CD4-positive, alpha-beta T cell (primary cell): Measurements from ENCODE around the gene KCNQ1. TPM values are rescaled to one million over a fixed set of nuclear protein-coding genes. Genes with fewer than 3 reads are reported as not detected.

ENCODE experiments used
- ATAC-seq: fragments of 200-7000 bp; cut with Tn5 transposase; one replicate; pipeline ENCODE4 v1.10.0; 2022; ENCODE audit warnings: mild to moderate bottlenecking; ENCODE audit not compliant: poor library complexity
- CTCF ChIA-PET: fragments of 350-600 bp; sonication (Branson Sonifier 250); formaldehyde crosslinking; loops from one replicate; lab custom pipeline; 2021; ENCODE audit warnings: antibody characterized with exemption, inconsistent platforms; lab: Charles Lee
- POLR2A ChIA-PET: fragments of 350-600 bp; sonication (Branson Sonifier 250); formaldehyde crosslinking; loops from one replicate; lab custom pipeline; 2021; ENCODE audit warnings: antibody characterized with exemption, inconsistent platforms; lab: Charles Lee
- DNase-seq, 14 experiments: peaks; one replicate each; pipeline ENCODE4 v3.0.0-alpha.2; 2013 to 2020; ENCODE audit warnings: mixed read lengths in 2 of 14
- H3K27ac ChIP-seq, 2 donors: one replicate each; pipeline versions ENCODE4 v1.5.1 to v1.7.0; 2013; ENCODE audit warnings: low read length in 2 of 2, low read depth in 1 of 2, mild to moderate bottlenecking in 1 of 2
- H3K27me3 ChIP-seq, 2 experiments: 1 replicate in 1 of 2; 2 replicates in 1 of 2; pipeline versions ENCODE4 v1.6.1 to v1.7.0; 2013; ENCODE audit warnings: low read length in 2 of 2, control low read depth in 1 of 2, mild to moderate bottlenecking in 1 of 2, moderate library complexity in 1 of 2; ENCODE audit not compliant: insufficient read depth in 2 of 2, control insufficient read depth in 1 of 2
- H3K36me3 ChIP-seq: one replicate; pipeline ENCODE4 v1.6.1; 2013; ENCODE audit warnings: low read length, control low read depth; ENCODE audit not compliant: insufficient read depth
- H3K4me1 ChIP-seq: one replicate; pipeline ENCODE4 v1.6.1; 2013; ENCODE audit warnings: low read length, control low read depth; ENCODE audit not compliant: insufficient read depth
- H3K4me3 ChIP-seq: one replicate; pipeline ENCODE4 v1.5.1; 2013; ENCODE audit warnings: mild to moderate bottlenecking, low read length, moderate library complexity
- H3K9me3 ChIP-seq, 2 experiments: 1 replicate in 1 of 2; 2 replicates in 1 of 2; pipeline versions ENCODE4 v1.6.1 to v1.7.0; 2013; ENCODE audit warnings: low read length in 2 of 2, mild to moderate bottlenecking in 2 of 2, control low read depth in 1 of 2, moderate library complexity in 1 of 2; ENCODE audit not compliant: control insufficient read depth in 1 of 2, insufficient read depth in 1 of 2
- H3K27ac Mint-ChIP-seq: one replicate; pipeline ENCODE4 v1.8.0; 2020; ENCODE audit warnings: mixed read lengths
- H3K27me3 Mint-ChIP-seq: one replicate; pipeline ENCODE4 v1.8.0; 2021; ENCODE audit warnings: mixed read lengths
- H3K36me3 Mint-ChIP-seq: one replicate; pipeline ENCODE4 v1.8.0; 2021; ENCODE audit warnings: low read depth, mixed read lengths
- H3K4me1 Mint-ChIP-seq: one replicate; pipeline ENCODE4 v1.8.0; 2021; ENCODE audit warnings: low read depth, mixed read lengths
- H3K4me3 Mint-ChIP-seq: one replicate; pipeline ENCODE4 v1.8.0; 2020; ENCODE audit warnings: mild to moderate bottlenecking, mixed read lengths
- H3K9me3 Mint-ChIP-seq: one replicate; pipeline ENCODE4 v1.8.0; 2020; ENCODE audit warnings: mixed read lengths
- CTCF ChIP-seq: fragments of 200-600 bp; IDR thresholded peaks from one replicate; pipeline ENCODE4 v1.8.0; 2022; ENCODE audit warnings: antibody characterized with exemption, mild to moderate bottlenecking
- intact Hi-C, 2 experiments: fragments of 100-400 bp; cut with DNase I in 1 of 2; cut with micrococcal nuclease in 1 of 2; formaldehyde crosslinking; loops; one replicate each; pipeline versions ENCODE4 v1.15.1 to v1.9.0; 2023 to 2025; cut with DNase I, micrococcal nuclease
- total RNA-seq, 174 experiments: library from RNA in 2 of 174; stranded (reverse) in 2 of 174; gene quantifications; one replicate each; pipeline ENCODE4 v1.2.3 and lab custom pipeline; 2021 to 2026

KCNQ1 gene
- total RNA-seq, 2 experiments from 2014 or later: 31.3 to 33.1 TPM

- Mint-ChIP-seq H3K9me3 (no peaks in the 10 kb centered on the region), H3K4me1 (no peaks in the 10 kb centered on the region), H3K27me3 (no peaks in the 10 kb centered on the region), H3K27ac (no peak overlapping the region), H3K4me3 (no peak overlapping the region), H3K36me3 (peaks cover 48% of the 10 kb centered on the region)
- ATAC-seq (no peak), DNase-seq (no peak)
- peaks cover under 1% of the 10 kb centered on the region for H3K4me1 ChIP-seq
- no peaks in the 10 kb centered on the region for H3K27me3 ChIP-seq
- peaks cover 0 to 41% of the 10 kb centered on the region in 2 experiments for H3K9me3 ChIP-seq
- no peak overlapping the region for H3K4me3 ChIP-seq
- H3K27ac ChIP-seq: no peak overlapping the region
- POLR2A ChIA-PET: no interaction called here
- no peaks in the 10 kb centered on the region for H3K36me3 ChIP-seq
- CTCF ChIA-PET: no interaction called here
- TF ChIP-seq CTCF: no peak
- intact Hi-C loops: no loop called here
Measured at GRCh38 chr11:2706321-2706720, 261.5 kb downstream of the KCNQ1 start.

- DNase-seq (no peak), ATAC-seq (no peak)
- Histone ChIP-seq H3K36me3 (no peaks in the 10 kb centered on the region), H3K9me3 (peaks cover 0 to 43% of the 10 kb centered on the region in 2 experiments), H3K4me1 (no peaks in the 10 kb centered on the region), H3K4me3 (no peak overlapping the region), H3K27ac (no peak overlapping the region), H3K27me3 (no peaks in the 10 kb centered on the region)
- H3K9me3 Mint-ChIP-seq: no peaks in the 10 kb centered on the region
- no peak overlapping the region for H3K27ac Mint-ChIP-seq
- intact Hi-C loops: no loop called here
- ChIA-PET CTCF (no interaction called here), POLR2A (no interaction called here)
- H3K27me3 Mint-ChIP-seq: no peaks in the 10 kb centered on the region
- no peak for TF ChIP-seq CTCF
- peaks cover 43% of the 10 kb centered on the region for H3K36me3 Mint-ChIP-seq
- H3K4me1 Mint-ChIP-seq: no peaks in the 10 kb centered on the region
- no peak overlapping the region for H3K4me3 Mint-ChIP-seq
Measured at GRCh38 chr11:2707736-2708135, 262.9 kb downstream of the KCNQ1 start.

- no peak for ATAC-seq
- TF ChIP-seq CTCF: no peak
- Histone ChIP-seq H3K36me3 (no peaks in the 10 kb centered on the region), H3K27me3 (no peaks in the 10 kb centered on the region), H3K27ac (no peak overlapping the region), H3K9me3 (peaks cover 0 to 43% of the 10 kb centered on the region in 2 experiments), H3K4me1 (no peaks in the 10 kb centered on the region), H3K4me3 (no peak overlapping the region)
- CTCF ChIA-PET: no interaction called here
- DNase-seq: no peak
- Mint-ChIP-seq H3K4me3 (no peak overlapping the region), H3K4me1 (no peaks in the 10 kb centered on the region), H3K27me3 (no peaks in the 10 kb centered on the region), H3K36me3 (peaks cover 43% of the 10 kb centered on the region), H3K27ac (no peak overlapping the region), H3K9me3 (no peaks in the 10 kb centered on the region)
- intact Hi-C loops: no loop called here
- POLR2A ChIA-PET: no interaction called here
Measured at GRCh38 chr11:2708151-2708581, 263.4 kb downstream of the KCNQ1 start.
